Measurements from ENCODE around the gene OSMR.
A peak's percentile ranks its signal among the peaks of the same experiment; 100 is the strongest.

OSMR gene

GRCh38 chr5:38807570-38808483 lies 38.0 kb upstream of the OSMR start (continued):
- peak; percentile 55; the same call in 1 of the 2 replicates for TF ChIP-seq BCL11B (tag by site-specific recombination; IDR thresholded peaks at IDR 0.05; ENCODE audit: low read depth)
- TF ChIP-seq ZNF157 (tag by site-specific recombination; IDR thresholded peaks at IDR 0.05), result no peak
- TF ChIP-seq PRDM4 (tag by site-specific recombination; IDR thresholded peaks at IDR 0.05), result peak; percentile 38; the same call in 1 of the 2 replicates
- no peak for TF ChIP-seq ZNF660 (tag by site-specific recombination; IDR thresholded peaks at IDR 0.05)
- no peak for TF ChIP-seq ZNF211 (tag by site-specific recombination; IDR thresholded peaks at IDR 0.05; ENCODE audit: low read depth)
- TF ChIP-seq ZBTB11 (tag by site-specific recombination; conservative IDR thresholded peaks at IDR 0.05; ENCODE audit: low read depth), result peak; percentile 55
- no peak for TF ChIP-seq ZNF274 (IDR thresholded peaks at IDR 0.05; ENCODE audit: low read length)
- no peak for TF ChIP-seq ZNF274 (tag by site-specific recombination; IDR thresholded peaks at IDR 0.05; ENCODE audit: borderline replicate concordance)
- no peak for TF ChIP-seq TRIM28 (IDR thresholded peaks at IDR 0.05; ENCODE audit: borderline replicate concordance, low read length)
- TF ChIP-seq ZNF747 (tag by site-specific recombination; IDR thresholded peaks at IDR 0.05), result no peak
- TF ChIP-seq MZF1 (tag by site-specific recombination; IDR thresholded peaks at IDR 0.05; ENCODE audit: borderline replicate concordance), result peak; percentile 67; the same call in 1 of the 2 replicates
- TF ChIP-seq ZNF560 (tag by site-specific recombination; IDR thresholded peaks at IDR 0.05; ENCODE audit: borderline replicate concordance), result no peak
- TF ChIP-seq HOXD13 (CRISPR knock-in tag; IDR thresholded peaks at IDR 0.05; ENCODE audit: borderline replicate concordance), result peak; percentile 42; the same call in 1 of the 2 replicates
- TF ChIP-seq ZNF518A (tag by site-specific recombination; conservative IDR thresholded peaks at IDR 0.05; ENCODE audit: low read depth), result peak; percentile 67
- 0 out of 2 replicates have a peak, but pooled peaks have one; percentile 55 for TF ChIP-seq ZNF600 (tag by site-specific recombination; IDR thresholded peaks at IDR 0.05)
- peak; percentile 96 for TF ChIP-seq SP7 (tag by site-specific recombination; IDR thresholded peaks at IDR 0.05)
- peak; percentile 66; the same call in 1 of the 2 replicates for TF ChIP-seq ZNF548 (tag by site-specific recombination; IDR thresholded peaks at IDR 0.05)
- no peak for TF ChIP-seq RBAK (tag by site-specific recombination; IDR thresholded peaks at IDR 0.05)
- no peak for TF ChIP-seq ZNF473 (tag by site-specific recombination; IDR thresholded peaks at IDR 0.05)
- no peak for TF ChIP-seq ZNF791 (tag by site-specific recombination; IDR thresholded peaks at IDR 0.05)
- TF ChIP-seq ZNF629 (tag by site-specific recombination; IDR thresholded peaks at IDR 0.05), result peak; percentile 90
- TF ChIP-seq ZNF692 (tag by site-specific recombination; IDR thresholded peaks at IDR 0.05), result peak; percentile 37; the same call in 1 of the 2 replicates

Data from HEK293 (cell line).